HG03439 (cell line): ENCODE measurements around the gene HDDC2.

Source experiments
- ATAC-seq: cut with Tn5 transposase; IDR thresholded peaks from one replicate; pipeline ENCODE4 v1.9.1; 2021; ENCODE audit warnings: mild to moderate bottlenecking, moderate library complexity; ENCODE audit not compliant: unreplicated experiment

Gene HDDC2

GRCh38 chr6:125271486-125272159 is 30.1 kb downstream of the HDDC2 start:
- no peak for ATAC-seq

GRCh38 chr6:125270380-125270779 is 31.4 kb downstream of the HDDC2 start:
- no peak for ATAC-seq

GRCh38 chr6:125269328-125269985 is 32.3 kb downstream of the HDDC2 start:
- no peak for ATAC-seq

- no peak for ATAC-seq
Measured at GRCh38 chr6:125268765-125269164, 33.0 kb downstream of the HDDC2 start.

- no peak for ATAC-seq
Measured at GRCh38 chr6:125267806-125268523, 33.8 kb downstream of the HDDC2 start.

GRCh38 chr6:125264476-125264875 is 37.3 kb downstream of the HDDC2 start:
- ATAC-seq = no peak

- ATAC-seq = no peak
Measured at GRCh38 chr6:125262016-125263013, 39.5 kb downstream of the HDDC2 start.

- ATAC-seq = no peak
Measured at GRCh38 chr6:125259354-125259736, 42.4 kb downstream of the HDDC2 start.

- no peak for ATAC-seq
Measured at GRCh38 chr6:125258651-125259353, 43.0 kb downstream of the HDDC2 start.

- ATAC-seq = no peak
Measured at GRCh38 chr6:125257351-125257750, 44.4 kb downstream of the HDDC2 start.

GRCh38 chr6:125255201-125255600 is 46.6 kb downstream of the HDDC2 start:
- no peak for ATAC-seq

GRCh38 chr6:125254321-125254720 is 47.4 kb downstream of the HDDC2 start:
- ATAC-seq = no peak

- ATAC-seq = no peak
Measured at GRCh38 chr6:125253881-125254280, 47.9 kb downstream of the HDDC2 start.

GRCh38 chr6:125252891-125253290 is 48.9 kb downstream of the HDDC2 start:
- no peak for ATAC-seq

GRCh38 chr6:125251516-125252220 is 50.1 kb downstream of the HDDC2 start:
- ATAC-seq = no peak

GRCh38 chr6:125250511-125250910 is 51.3 kb downstream of the HDDC2 start:
- no peak for ATAC-seq

GRCh38 chr6:125248136-125248535 is 53.6 kb downstream of the HDDC2 start:
- no peak for ATAC-seq

GRCh38 chr6:125246566-125246965 is 55.2 kb downstream of the HDDC2 start:
- ATAC-seq = no peak

- no peak for ATAC-seq
Measured at GRCh38 chr6:125245523-125246264, 56.1 kb downstream of the HDDC2 start.
